GM19351 (cell line): ENCODE data around the gene ZBTB8A.
"Not testable (repeated sequence)": the region's sequence is repeated elsewhere in the genome, so short reads cannot be mapped to it uniquely, and the experiment has no call there.

Experiments used
- ATAC-seq: cut with Tn5 transposase; IDR thresholded peaks from one replicate; pipeline ENCODE4 v1.9.1; 2021; ENCODE audit warnings: mild to moderate bottlenecking, moderate library complexity; ENCODE audit not compliant: unreplicated experiment

Gene ZBTB8A

DNA sequence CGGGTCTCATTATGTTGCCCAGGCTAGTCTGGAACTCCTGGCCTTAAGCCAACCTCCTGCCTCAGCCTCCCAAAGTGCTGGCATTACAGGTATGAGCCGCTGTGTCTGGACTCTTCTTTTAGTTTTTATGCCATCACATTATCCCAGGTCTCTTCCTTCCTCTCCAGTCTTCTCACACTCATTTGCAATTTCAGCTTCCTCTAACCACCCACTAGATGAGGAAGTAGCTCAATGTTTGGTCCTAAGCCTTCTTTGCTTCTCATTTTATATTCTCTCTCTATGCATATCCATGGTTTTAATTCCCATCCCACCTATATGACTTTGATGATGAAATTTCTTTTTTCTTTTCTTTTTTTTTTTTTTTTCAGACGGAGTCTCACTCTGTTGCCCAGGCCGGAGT is 3.1 kb upstream of the ZBTB8A start:
- no peak for ATAC-seq

DNA sequence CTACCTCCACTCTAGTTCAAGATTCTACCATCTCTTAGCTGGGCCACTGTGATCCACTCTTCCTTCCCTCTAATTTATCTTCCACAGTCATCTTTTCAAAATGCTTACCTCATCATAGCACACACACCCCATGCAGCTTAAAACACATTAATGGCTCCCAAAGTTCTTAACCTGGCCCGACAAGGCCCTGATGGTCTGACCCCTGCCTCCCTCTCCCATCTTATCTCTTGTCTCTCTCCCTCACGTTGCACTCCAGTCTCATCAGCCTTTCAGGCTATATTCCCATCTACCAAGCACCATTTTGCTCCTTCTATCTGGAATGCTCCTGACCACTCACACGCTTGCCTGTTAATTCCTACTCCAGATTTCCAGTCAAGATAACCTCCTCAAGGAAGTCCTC is 2.5 kb upstream of the ZBTB8A start:
- ATAC-seq = no peak

DNA sequence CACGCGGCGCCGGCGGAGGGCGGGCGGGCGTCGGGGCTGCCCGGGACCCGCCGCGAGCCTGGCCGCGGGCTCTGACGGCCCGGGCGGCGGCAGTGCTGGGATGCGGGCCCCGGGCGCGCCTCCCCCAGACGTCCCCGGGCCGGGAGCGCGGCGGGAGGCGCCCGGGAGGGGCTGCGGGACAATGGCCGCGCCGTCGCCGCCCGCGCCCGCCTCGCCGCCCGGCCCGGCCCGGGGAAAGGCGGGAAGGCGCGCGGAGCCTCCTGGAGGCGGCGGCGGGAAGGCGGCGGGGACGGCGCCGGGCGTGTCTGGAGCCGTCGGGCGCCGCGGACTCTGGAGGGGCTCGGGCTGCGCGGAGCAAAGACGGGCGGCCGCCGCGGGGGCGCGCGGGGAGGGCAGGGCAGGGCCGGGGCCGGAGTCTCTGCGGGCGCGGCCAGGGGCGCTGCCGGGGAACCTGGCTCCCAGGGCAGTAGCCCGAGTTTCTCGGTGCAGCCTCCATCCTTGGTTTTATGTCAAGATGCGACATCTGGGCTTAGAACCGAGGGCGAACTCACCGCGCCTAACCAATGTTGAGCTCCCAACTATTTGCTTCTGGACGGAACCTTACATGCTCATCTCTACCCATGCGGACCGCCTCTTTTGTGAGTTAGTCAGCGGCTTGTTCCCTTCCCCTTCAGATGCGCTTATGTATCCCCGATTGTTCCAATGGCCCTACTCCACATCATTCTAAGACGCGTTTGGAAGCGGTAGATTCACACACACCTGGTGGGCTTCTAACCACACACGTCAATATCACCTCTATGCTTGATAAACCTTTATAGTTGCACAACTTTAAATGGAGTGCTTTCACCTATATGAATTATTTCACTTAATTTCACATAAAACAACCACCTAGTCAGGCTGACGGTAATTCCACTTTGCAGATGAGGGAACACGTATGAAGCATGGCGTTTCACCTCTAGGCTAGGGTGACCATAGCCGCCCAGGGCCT is 651 bp downstream of the ZBTB8A start:
- ATAC-seq = no peak

DNA sequence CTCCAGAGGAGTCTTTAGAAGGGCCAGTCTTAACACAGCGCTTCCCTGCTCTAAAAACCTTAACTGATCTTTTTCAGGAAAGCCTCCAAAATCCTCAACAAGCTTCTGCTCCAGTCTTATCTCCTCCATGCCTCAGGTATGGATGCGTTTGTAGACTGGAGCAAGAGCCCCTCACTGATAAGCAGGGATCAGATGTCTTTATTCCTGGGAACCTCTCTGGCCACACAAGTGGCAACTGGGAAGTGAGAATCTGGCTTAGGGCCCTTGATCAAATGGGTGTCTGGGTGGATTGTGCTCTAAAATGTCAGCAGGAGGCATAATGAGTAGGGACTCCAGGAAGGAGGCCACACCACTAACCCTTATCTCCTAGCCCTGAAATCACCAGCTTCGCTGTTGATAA is 1.4 kb downstream of the ZBTB8A start:
- ATAC-seq = no peak

DNA sequence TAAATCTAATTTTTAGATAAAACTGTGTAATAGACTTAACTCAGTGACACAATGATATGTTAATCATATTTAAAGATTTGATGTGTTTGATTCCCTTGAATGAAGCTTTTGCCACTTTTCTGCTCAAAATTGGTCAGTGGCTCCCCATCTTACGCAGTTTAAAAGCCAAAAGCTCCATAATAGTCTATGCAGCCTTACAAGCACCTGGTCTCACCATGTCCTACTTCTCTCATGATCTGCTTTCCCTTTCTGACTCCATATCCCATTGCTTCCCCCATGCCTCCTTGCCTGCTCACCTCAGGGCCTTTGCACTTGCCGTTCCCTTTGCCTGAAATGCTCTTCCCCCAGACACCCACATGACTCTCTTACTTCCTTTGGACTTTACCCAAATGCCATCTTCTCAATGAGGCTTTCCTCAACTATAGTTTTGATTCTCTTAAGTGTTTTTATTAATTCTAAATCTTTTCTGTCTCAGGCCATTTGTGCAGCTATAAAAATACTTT is 1.9 kb downstream of the ZBTB8A start:
- no peak for ATAC-seq

DNA sequence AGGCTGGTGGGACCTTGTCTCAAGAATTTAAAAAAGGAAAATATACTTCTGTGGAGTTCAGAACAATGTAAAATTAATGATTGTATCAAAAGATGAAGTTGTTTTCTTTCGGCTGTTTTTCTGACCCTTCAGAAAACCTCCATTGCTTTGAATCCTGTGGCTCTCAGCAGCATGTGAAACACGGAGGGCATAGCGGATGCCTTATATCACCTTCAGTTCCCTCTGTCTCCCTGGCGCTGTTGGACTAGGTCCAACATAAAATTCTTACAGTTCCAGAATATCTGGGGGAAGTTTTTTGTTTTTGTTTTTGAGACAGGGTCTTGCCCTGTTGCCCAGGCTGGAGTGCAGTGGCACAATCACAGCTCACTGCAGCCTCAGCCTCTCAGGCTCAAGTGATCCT is 7.4 kb downstream of the ZBTB8A start:
- no peak for ATAC-seq

DNA sequence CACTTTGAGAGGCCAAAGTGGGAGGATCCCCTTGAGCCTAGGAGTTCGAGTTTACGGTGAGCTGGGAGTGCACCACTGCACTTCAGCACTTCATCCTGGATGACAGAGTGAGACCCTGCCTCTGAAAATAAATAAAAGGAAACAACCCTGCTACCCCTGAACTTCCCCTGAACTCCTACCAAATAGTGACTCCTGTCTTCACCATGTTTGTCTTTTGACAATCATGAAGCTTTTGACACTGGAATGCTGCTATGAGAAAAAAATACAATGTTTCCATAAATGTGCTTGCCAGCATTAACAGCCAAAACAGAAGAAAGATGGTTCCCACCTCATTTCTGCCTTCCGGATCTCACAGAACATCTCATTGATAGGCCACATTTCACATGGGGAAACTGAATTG is 10.4 kb downstream of the ZBTB8A start:
- ATAC-seq = no peak

DNA sequence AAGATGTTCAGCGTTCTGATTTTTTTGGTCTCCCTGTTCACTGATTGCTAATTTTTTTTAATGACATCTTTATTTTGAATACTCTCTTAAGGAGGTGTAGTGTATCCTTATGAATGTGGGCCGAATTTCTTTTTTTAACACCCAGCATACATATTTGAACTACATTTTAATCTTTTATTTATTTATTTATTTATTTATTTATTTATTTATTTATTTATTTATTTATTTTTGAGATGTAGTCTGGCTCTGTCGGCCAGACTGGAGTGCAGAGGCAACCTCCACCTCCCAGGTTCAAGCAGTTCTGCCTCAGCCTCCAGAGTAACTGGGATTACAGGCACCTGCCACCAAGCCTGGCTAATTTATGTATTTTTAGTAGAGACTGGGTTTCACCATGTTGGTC is 15.1 kb downstream of the ZBTB8A start:
- no peak for ATAC-seq

DNA sequence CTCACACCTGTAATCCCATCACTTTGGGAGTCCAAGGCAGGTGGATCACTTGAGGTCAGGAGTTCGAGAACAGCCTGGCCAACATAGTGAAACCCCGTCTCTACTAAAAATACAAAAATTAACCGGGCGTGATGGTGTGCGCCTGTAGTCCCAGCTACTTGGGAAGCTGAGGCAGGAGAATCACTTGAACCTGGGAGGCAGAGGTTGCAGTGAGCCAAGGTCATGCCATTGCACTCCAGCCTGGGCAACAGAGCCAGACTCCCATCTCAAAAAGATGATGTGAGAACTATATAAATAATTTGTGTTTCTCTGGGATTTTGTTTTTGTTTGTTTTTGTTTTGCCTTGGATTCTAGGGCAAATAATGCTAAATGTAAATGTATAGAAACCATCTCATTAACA is 17.8 kb downstream of the ZBTB8A start:
- not testable (repeated sequence) for ATAC-seq

DNA sequence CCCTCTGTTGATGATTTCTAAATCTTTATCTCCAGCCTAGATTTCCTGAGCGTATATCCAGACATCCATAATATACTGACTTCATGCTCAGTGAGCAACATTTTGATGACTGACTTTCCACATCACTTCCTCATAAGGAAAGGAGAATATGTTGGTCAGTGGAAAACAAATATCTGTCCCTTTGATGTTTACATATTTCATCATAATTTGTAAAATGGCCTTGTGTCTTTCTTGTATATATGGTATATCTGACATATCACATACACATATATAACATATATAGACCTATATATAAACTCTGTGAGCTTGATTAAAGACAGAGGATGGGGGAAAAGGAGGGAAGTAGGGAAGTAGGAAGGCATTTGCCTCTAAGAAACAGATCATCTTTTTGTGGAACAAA is 18.6 kb downstream of the ZBTB8A start:
- no peak for ATAC-seq

DNA sequence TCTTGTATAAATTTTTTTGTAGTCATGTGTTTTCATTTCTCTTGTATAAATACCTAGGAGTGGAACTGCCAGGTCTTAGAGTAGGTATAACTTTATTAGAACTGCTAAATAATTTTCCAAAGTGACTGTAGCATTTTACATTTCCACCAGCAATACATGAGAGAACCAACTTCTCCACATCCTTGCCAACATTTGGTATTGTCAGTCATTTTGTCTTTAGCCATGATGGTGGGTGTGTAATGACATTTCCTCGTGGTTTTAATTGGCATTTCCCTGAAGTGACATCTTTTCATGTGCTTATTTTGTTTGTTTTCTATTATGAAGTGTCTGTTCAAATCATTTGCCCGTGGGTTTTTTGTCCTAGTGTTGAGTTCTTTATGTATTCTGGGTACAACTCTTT is 29.7 kb downstream of the ZBTB8A start:
- ATAC-seq = no peak

DNA sequence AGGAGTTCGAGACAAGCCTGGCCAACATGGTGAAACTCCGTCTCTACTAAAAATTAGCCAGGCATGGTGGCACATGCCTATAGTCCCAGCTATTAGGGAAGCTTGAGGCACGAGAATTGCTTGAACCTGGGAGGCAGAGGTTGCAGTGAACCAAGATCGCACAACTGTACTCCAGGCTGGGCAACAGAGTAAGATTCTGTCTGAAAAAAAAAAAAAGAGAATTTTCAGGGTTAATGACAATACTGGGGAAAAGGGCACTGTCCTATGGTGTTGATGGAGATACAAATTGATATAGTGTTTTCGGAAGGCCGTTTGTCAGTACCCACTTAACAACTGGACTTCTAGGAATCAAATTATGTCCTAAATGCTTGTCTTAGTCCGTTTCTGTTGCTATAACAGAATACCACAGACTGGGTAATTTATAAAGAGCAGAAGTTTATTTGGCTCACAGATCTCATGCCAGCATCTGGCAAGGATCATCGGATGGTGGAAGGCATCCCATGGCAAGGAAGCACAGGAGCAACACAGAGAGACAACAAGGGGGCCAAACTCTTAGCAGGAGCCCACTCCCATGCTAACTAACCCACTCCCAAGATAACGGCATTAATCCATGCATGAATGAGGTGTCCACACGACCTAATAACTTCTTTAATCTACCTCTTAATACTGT is 41.3 kb downstream of the ZBTB8A start:
- ATAC-seq = no peak

DNA sequence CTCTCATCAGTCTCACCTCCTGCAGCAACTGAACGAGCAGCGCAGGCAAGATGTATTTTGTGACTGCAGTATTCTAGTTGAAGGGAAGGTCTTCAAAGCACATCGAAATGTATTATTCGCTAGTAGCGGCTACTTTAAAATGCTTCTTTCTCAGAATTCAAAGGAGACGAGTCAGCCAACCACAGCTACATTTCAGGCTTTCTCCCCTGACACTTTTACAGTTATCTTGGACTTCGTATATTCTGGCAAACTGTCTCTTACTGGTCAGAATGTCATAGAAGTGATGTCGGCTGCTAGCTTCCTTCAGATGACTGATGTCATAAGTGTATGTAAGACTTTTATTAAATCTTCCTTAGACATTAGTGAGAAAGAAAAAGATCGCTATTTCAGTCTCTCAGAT is 53.7 kb downstream of the ZBTB8A start:
- no peak for ATAC-seq

DNA sequence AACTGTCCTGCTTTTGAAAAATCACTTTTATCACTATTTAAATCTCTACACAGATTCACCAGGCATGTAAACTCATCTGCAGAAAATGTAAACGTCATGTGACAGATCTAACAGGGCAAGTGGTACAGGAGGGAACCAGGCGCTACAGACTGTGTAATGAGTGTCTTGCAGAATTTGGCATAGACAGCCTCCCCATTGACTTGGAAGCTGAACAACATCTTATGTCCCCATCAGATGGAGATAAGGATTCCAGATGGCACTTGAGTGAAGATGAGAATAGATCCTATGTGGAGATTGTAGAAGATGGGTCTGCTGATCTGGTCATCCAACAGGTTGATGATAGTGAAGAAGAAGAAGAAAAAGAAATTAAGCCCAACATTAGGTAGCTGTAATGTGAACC is 60.8 kb downstream of the ZBTB8A start:
- no peak for ATAC-seq

DNA sequence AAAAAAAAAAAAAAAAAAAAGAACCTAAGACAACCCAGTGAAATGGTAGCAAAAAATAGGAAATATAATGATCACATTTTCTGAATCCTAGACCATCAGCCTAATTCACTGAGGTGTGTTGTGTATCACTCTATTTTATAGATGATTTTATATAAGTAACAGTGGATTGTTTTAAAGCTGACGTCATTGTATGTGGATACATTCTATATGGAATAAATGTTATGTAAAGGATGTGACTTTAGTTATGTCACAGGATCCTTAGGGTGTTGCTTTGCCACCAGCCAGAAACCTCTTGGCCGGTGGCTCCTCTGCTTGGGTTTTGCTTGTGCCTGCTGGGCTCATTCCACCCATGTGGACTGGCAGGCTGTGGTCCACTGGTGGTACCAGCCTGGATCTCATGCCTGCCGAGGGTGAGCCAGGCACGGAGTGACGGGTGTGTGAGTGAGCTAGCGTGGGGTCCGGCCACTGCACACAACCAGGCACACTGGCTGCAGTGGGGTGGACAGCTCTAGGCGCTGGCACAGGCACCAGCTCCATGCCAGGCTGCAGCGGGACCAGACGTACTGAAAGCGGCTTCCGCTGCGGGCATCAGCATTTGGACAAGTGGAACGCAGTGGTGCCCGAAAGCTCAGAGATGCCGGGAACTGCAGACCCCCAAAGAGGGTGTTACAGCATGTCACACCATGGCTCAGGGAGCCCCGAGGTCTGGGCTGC is 66.6 kb downstream of the ZBTB8A start:
- no peak for ATAC-seq

DNA sequence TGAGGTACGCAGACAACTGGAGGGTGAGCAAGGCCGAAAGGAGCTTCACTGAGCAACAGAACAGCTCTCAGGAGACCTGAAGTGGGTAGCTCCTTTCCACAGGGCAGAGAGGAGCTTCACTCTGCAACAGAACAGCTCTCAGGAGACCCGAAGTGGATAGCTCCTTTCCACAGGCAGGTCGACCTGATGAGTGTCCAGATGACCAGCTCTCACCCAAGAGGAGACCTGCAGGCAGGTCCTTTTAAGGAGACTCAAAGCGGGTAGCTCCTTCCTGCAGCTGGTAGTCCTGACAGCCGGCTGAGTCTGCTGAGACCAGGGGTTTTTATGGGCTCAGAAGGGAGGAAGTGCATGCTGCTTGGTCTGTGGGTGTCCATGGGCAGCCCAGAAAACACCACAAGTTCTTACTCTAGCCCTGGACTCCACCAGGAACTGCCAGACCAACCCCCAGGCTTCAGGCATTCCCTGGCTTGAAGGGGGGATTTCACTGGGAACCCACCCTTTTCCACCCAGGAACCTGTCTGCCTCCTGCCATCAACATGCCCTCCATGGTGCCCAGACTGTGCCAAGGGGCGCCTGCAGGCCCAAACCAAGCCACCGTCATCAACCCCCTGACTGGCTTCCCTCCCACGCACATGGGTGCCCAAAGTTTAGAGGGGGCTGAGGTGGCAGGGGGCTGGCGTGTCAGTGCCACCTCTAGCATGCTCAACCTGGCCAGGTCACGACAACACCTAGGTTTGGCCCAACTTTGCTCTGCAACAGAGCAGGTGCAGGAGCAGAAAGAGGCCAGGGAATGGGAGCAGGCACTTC is 67.5 kb downstream of the ZBTB8A start:
- ATAC-seq = no peak

DNA sequence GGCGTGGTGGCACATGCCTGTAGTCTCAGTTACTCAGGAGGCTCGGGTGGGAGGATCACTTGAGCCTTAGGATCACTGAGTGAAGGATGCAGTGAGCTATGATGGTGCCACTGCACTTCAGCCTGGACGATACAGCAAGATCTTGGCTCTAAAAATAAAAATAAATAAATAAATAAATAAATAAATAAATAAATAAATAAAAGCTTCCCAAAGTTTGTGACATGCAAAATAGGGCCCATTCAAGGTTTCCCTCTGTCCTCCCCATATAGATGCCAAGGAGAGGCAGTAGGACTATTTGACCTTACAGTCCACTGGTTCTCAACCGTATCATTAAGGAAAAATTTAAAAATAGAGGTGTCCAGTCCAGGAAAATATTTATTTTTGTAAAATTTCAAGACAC is 70.0 kb downstream of the ZBTB8A start:
- ATAC-seq = no peak

DNA sequence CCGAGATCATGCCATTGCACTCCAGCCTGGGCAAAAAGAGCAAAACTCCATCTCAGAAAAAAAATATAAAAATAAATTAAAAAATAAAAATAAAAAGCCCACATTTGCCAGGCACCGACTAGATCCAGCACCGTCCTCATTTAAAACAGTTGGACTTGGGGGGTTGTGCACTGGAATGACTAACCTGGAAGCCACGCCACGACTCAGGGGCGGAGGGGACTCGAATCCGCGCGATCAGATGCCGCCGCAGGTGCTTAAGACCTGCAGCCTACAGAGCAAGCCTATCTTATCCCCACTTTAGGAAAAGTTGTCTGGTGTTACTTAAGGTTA is 72.6 kb downstream of the ZBTB8A start:
- ATAC-seq = no peak

DNA sequence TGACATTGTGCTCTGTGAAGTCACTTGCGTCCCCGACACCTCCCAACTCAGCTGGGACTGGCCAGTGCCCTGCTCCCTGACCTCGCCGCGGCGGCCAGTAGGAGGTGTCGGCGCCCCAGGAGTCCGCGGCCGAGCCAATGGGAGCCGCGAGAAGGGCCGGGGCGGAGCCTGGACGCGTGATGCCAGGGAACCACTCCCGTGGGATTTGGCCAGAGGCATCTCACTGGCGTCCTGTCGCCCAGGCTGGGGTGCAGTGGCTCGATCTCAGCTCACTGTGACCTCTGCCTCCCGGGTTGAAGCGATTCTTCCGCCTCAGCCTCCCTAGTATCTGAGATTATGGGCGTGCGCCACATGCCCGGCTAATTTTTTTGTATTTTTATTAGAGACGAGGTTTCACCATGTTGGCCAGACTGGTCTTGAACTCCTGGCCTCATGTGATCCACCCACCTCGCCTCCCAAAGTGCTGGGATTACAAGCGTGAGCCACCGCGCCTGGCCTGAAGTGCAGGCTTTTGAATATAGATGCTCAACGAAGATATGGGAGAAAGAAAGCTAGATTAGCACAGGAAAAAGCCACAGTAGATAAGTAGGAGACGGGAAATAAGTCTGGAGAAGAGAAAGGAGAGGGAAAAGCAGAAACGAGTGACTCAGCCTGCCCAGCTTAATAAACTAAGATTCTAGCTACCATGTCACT is 73.1 kb downstream of the ZBTB8A start:
- ATAC-seq = no peak

DNA sequence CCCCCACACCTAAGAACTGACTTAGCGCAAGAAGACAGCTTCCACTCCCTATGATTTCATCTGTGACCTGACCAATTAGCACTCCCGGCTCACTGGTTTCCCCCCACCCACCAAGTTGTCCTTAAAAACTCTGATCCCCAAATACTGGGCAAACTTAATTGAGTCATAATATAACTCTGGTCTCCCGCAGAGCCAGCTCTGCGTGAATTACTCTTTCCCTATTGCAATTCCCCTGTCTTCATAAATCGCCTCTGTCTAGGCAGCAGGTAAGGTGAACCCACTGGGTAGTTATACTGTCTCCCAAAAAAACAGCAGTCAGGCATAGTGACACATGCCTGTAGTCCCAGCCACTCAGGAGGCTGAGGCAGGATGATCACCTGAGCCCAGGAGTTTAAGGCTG is 74.2 kb downstream of the ZBTB8A start:
- ATAC-seq = no peak
